HG02938 (cell line): Measurements from ENCODE around the gene CCNG2.

ENCODE experiments used
- ATAC-seq: cut with Tn5 transposase; IDR thresholded peaks from one replicate; pipeline ENCODE4 v1.9.1; 2021; ENCODE audit warnings: mild to moderate bottlenecking, moderate library complexity; ENCODE audit not compliant: unreplicated experiment

The CCNG2 gene

GRCh38 chr4:77201343-77201742 is 44.3 kb downstream of the CCNG2 start:
- ATAC-seq, result no peak

DNA sequence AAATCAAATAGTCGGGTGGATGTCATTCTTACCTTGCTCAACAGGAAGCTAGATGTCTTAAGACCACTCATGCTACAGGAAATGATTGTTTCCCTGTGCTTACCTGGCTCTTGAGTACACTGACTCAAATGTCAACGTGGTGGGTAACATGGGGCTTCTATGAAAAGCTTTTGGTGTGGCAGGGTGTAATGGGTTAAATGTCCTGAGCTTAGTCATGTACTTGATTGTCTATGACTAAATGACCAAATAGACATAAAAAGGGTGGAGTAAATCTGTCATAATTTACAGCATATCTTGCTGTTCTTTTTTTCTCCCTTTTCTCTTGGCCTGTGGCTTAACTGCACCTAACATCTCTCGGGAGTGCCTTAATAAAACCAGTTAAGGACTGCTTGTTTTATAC is 44.9 kb downstream of the CCNG2 start:
- ATAC-seq, result no peak

DNA sequence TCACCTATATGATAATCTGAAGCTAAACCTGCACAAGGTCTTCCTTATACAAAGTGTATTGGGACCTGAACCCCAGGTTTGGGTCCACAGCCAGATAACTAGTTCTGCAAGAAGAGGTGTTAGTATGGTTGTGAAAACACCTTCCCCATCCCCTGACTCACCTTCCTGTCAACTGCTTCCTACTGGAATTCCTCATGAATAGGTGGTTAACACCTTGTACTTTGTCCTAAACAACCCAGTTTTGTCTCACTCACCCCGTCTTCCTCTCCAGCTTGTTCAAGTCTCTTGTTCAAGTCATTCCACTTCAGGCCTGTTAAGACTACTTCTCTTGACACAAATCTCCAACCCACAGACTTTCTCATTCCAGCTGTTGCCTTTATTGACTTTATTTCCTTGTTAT is 45.5 kb downstream of the CCNG2 start:
- no peak for ATAC-seq

DNA sequence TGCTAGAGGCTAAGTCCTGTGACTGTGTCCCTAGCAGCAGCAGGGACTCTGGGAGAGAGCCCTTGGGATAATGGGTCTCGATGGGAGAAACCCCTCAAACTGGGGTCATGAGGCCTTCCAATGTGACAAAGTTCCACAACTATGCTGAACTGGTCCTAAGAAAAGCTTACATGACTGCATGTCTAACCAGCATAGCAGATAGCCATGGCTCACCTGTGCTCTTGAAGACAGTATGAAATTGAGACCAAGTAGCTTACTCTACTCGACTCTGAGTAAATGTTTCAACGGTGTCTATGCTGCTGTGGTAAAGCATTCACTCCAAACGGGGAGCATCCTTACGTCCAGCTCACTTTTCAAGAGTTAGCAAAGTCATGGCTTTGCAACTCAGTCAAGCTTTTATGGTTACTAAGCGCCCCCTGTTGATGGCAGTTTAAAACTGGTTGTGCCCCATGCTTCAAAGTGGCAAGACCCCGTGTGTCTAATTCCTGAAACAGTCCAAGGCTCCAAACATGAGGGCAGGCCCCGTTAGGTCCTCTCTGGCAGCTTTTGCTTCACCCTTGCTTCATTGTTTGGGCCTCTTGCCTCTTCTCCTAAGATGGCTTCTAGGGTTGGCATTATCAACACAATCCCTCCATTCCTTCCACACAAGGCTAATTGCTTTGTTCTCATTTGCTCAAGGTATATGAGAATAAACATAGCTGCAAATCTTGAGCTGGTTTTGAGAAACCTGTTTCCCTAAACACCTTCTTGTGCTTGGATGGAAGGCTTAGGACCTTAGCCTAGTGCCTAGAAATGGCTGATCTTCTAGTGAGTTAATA is 46.6 kb downstream of the CCNG2 start:
- peak; percentile 68 for ATAC-seq

DNA sequence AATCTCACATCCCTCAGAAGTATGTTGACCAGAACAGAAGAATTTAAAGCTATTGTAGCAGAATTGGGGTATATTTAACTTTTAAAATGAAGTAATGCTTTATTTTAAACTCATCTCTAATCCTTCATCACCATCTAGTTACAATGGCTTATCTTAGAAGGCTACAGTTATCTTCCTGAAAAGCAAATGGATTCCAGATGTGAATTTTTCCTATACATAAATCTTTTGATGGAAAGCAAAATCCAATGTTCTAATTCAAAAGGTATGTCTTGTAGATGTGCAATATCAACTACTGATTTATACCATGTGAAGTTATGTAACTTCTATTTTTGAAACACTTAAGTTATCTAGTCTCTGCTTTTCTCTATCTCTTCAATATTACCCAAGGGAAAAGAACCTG is 47.6 kb downstream of the CCNG2 start:
- no peak for ATAC-seq

DNA sequence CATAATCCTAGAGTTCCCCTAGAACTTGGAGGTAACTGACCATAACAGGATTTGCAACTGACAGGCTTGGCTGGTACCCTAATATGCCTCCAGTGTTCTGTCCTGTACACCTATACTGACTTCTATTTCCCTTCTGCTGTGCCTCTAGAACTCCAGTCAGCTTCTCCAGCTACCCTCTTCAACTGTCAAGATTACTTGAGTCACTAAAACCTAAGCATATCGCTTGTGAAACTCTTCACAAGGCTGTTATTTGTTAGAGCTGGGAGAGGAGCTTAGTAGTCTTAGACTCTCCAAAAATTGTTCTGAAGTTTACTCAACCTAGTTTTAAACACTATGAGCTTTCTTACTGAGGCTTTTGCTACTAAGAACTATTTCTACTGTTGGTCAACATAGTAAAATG is 52.0 kb downstream of the CCNG2 start:
- no peak for ATAC-seq

DNA sequence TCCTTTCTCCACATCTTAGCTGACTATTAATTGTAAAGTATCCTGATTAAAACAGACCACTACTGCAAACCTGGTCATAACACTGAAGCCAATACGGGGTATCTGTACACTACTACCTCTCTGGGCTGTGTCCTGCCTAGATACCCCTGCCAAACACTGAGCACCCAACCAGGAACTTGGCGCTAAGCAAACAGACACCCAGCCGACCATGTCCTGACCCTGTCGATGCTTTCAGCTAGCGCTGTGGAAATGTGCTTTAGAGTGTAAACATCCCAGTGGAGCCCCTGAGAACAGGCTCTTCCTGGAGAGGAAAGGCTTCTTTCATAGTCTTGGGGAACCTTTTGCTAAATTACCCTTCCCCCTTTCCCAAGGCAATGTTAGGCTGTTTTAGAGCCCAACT is 52.9 kb downstream of the CCNG2 start:
- ATAC-seq, result no peak

DNA sequence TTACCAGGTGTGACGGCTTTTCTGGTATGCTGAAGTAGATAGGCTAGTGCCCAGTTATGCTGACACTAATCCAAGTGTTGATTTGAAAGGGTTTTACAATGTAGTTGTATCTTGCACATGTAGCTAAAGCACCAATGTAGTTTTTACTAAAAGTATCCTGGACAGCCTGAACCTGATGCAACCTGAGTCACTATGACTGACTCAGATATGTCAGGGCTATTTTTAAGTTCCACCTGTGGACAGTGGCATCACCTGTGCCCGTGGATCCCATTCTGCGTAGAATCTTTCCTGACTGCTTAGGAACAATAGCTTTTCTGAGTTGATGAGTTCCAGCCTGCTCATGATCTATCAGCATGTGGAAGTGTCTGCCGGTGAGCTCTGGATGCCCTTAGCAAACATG is 58.1 kb downstream of the CCNG2 start:
- no peak for ATAC-seq

DNA sequence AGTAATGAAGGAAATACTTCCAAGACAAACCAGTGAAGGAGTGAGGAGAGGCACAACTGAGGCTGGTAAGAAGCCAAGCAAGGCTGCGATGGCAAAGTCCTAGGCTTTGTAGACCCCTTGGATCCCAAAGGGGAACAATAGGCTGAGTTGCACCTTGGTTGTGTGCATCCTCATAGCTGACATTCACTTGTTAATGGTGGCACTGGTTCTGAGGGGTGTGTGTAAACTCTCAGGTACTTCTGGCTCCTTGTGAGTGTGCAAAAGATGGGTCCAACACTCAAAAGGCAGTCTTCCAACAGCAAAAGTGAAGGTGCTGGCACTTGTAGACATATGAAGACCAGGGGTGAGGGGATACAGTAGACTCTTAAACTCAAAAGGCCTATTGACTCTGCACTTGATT is 60.5 kb downstream of the CCNG2 start:
- no peak for ATAC-seq

GRCh38 chr4:77219266-77219665 is 62.3 kb downstream of the CCNG2 start:
- no peak for ATAC-seq
